ENCODE measurements around the gene CAPS2. TPM values are rescaled to one million over a fixed set of nuclear protein-coding genes. Genes with fewer than 3 reads are reported as not detected.

CAPS2 gene
- total and polyA plus RNA-seq, 2 donors (not counting 3 experiments of a cell fraction or from before 2014, with no cell fraction given): 0.61 to 1.7 TPM

- no TSS peak for BruUV-seq (replicated peaks)
- Histone ChIP-seq H3K9me3 (replicated peaks; ENCODE audit: control insufficient read depth, insufficient read depth, low read length) (no peaks in the 10 kb centered on the region), H4K20me1 (replicated peaks; ENCODE audit: control insufficient read depth, extremely low read depth, insufficient read depth, low read length) (no peaks in the 10 kb centered on the region), H3K27me3 (ENCODE audit: control insufficient read depth in 2 of 2, insufficient read depth in 2 of 2, low read length in 2 of 2) (no peaks in the 10 kb centered on the region), H3K36me3 (ENCODE audit: control insufficient read depth in 2 of 2, extremely low read depth in 1 of 2, insufficient read depth in 2 of 2, low read length in 2 of 2) (no peaks in the 10 kb centered on the region), H3K4me3 (replicated peaks in 1 of 3; ENCODE audit: insufficient read depth in 1 of 3, low read depth in 1 of 3, low read length in 3 of 3) (no peak overlapping the region), H3K9me1 (replicated peaks; ENCODE audit: control insufficient read depth, extremely low read depth, insufficient read depth, low read length) (no peaks in the 10 kb centered on the region), H3K79me2 (ENCODE audit: control insufficient read depth, insufficient read depth, low read length) (no peaks in the 10 kb centered on the region), H3K9ac (replicated peaks; ENCODE audit: extremely low read depth, insufficient read depth, low read length) (no peak overlapping the region), H2AFZ (ENCODE audit: low read depth, low read length) (no peak overlapping the region), H3K4me1 (ENCODE audit: control insufficient read depth, extremely low read depth, insufficient read depth, low read length) (peaks cover 3% of the 10 kb centered on the region), H3K4me2 (ENCODE audit: insufficient read depth, low read length) (no peak overlapping the region), H3K27ac (ENCODE audit: insufficient read depth, low read depth, low read length) (no peak overlapping the region)
- FAIRE-seq: no peak
- ChIA-PET CTCF (no interaction called here), POLR2A (no interaction called here)
- TF ChIP-seq POLR2AphosphoS5 (IDR thresholded peaks at IDR 0.05; ENCODE audit: insufficient read depth, low read depth, low read length): no peak
- no peak for TF ChIP-seq MYC (IDR thresholded peaks at IDR 0.05; ENCODE audit: low read depth, low read length)
- TF ChIP-seq FOS (IDR thresholded peaks at IDR 0.05; ENCODE audit: borderline replicate concordance, insufficient read depth, low read length): no peak
- no peak for TF ChIP-seq MAX (IDR thresholded peaks at IDR 0.05; ENCODE audit: insufficient read depth, insufficient read length)
- no peak for TF ChIP-seq JUN (IDR thresholded peaks at IDR 0.05; ENCODE audit: borderline replicate concordance, insufficient read depth, insufficient read length, low read depth)
- TF ChIP-seq CTCF (IDR thresholded peaks at IDR 0.05; ENCODE audit: extremely low read depth in 1 of 2, insufficient read depth in 1 of 2, low read depth in 1 of 2, low read length in 2 of 2): no peak
- TF ChIP-seq GATA2 (IDR thresholded peaks at IDR 0.05; ENCODE audit: insufficient read depth, insufficient read length, low read depth, low read length): no peak
- no peak for TF ChIP-seq POLR2A (IDR thresholded peaks at IDR 0.05; ENCODE audit: low read depth, low read length)
- no peak for TF ChIP-seq EZH2 (IDR thresholded peaks at IDR 0.05; ENCODE audit: borderline replicate concordance, low read depth, low read length, severe bottlenecking)
- dilution Hi-C loops (cut with MboI; ENCODE audit: extremely low pct_ligation_motif_present, low sequenced_read_pairs) (no loop called here), intact Hi-C loops (cut with micrococcal nuclease) (no loop called here)
- DNase-seq (ENCODE audit: low read depth, low spot score): no peak
Measured at GRCh38 chr12:75364919-75365318, 34.8 kb upstream of the CAPS2 start.
